GM19238 (cell line): ENCODE results near the gene SMG9.
"Not testable (repeated sequence)": the region's sequence is repeated elsewhere in the genome, so short reads cannot be mapped to it uniquely, and the experiment has no call there.

Experiments used
- DNase-seq: peaks from one replicate; pipeline ENCODE4 v3.0.0; 2011; ENCODE audit warnings: low spot score; ENCODE audit not compliant: insufficient read length

Gene SMG9

DNA sequence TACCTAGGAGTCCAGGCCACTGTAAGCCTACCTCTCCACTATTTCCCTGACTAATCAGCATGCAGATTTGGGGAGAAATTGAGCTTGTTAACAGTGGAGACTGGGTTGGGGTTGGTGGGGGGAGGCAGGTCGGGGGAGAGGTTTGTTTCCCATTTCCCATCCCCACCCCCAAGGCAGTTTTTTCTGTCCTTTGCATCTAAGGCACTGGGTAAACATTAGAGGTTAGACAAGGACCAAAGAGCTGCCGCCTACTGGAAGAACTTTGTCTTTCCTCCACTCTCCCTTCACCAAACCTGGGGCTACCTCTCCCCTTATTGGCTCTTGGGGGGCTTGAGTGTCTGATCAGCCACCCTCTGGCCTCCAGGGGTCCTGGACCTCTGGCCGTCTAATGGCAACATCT, 25.1 kb upstream of the SMG9 start:
- DNase-seq, result peak; percentile 40

GRCh38 chr19:43779147-43779819, 24.5 kb upstream of the SMG9 start:
- no peak for DNase-seq

- no peak for DNase-seq
Observed at GRCh38 chr19:43778651-43779050, 23.9 kb upstream of the SMG9 start.

DNA sequence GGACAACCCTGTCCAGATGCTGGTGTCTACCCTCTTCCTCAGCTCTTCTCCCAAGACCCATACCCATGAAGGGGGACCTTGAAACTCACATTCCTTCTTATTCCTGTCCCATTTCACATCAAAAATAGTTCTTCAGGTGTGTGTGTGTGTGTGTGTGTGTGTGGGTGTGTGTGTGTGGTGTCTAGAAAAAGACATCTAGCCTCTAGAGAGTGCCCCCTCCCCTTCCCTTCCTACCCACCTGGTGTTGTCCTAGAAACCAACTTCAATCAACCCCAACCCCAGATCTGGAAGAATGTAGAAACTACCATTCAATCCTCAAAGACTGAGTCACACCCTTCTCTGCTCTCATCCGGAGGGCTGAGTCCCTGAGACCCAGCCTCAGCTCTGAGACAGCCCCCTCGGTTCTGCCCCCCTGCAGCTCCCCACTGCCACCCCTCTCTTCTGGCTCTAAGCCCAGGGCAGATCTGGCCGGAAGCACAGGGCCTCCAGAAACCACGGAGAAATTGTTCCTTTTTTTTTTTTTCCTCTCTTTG, 22.5 kb upstream of the SMG9 start:
- no peak for DNase-seq

GRCh38 chr19:43776286-43776685, 21.5 kb upstream of the SMG9 start:
- no peak for DNase-seq

GRCh38 chr19:43775299-43775890, 20.6 kb upstream of the SMG9 start:
- DNase-seq, result no peak

DNA sequence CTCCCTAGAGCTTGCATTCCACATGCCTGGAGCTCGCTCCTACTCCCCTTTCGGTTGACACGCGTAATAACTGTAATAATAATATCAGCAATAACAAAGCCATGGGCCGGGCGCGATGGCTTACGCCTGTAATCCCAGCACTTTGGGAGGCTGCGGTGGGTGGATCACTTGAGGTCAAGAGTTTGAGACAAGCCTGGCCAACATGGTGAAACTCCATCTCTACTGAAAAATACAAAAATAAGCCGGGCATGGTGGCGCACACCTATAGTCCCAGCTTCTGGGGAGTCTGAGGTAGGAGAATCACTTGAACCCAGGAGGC, 20.1 kb upstream of the SMG9 start:
- DNase-seq, result not testable (repeated sequence)

- DNase-seq, result no peak
Observed at GRCh38 chr19:43774103-43774939, 19.6 kb upstream of the SMG9 start.

- DNase-seq, result no peak
Observed at GRCh38 chr19:43773725-43774102, 19.0 kb upstream of the SMG9 start.

DNA sequence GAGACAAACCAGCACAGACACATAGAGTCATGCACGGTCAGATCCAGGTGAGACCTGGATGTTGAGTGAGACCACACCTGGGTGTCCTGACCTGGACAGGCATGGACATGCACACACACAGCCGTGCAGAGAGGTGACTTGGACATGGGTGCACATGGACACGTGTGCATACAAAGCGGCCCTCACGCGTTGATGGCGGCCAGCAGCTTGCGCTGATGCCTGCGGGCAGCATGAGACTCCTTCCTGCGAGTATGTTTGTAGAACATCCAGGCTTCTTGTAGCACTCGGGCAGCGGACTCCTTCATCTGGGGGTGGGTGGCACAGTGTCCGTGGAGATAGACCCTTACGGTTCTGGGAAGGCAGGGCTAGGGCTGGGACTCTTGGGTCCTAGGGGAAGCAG, 14.5 kb upstream of the SMG9 start:
- no peak for DNase-seq

DNA sequence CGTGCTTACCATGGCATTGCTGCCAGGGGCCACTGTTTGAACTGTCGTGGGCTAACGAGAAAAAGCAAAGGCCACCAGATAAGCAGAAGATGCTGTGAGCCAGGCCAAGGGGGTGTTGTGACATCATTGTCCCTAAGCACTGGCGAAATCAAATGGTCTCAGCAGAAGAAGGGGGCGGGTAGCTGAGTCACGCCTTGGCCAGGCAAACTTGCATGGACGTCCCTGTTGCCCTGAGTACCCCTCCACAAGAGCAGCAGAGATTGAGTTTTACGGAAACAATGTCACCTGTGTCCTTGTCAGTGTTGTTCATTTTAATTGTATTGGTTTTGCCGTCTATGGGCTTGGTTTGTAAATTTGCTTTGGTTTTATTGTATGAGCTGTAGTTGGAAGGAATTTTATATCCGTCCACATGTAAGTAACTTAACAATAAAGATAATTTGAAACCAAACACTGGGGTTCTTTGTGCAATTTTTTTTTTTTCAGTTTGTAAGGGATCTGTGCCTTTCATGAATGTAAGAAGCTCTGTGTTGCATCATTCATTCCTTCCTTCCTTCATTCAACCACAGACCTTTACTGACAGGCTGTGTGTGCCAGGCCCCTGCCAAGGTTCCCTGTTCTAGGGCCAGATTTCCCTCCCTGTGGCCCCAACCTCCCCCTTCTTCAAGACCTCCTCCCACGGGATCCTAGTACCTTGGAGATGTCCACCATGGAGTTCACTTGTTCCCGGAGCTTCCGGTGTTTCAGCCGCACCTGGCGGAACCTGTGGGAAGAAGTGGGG, 13.7 kb upstream of the SMG9 start:
- DNase-seq, result no peak

DNA sequence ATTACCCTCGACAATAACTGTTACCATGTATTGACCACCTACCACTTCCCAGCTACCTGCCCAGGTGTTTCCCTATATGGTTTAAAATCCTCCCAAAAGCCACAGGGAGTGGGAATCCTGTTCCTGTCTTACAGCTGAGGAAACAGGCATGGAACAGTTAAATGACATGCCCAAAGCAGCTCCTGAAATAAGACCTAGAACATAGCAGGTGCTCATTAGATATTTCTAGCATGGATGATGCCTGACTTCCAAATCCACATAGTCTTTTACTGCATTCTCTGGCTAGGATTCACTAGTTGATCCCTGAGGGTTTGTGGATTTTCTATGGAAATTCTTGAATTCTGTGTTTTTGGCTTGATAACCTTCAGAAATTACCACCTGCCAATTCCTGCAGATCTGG, 13.1 kb upstream of the SMG9 start:
- no peak for DNase-seq

- DNase-seq, result no peak
Observed at GRCh38 chr19:43767316-43767715, 12.6 kb upstream of the SMG9 start.

GRCh38 chr19:43766755-43767043, 11.9 kb upstream of the SMG9 start:
- no peak for DNase-seq

- DNase-seq, result no peak
Observed at GRCh38 chr19:43765109-43765876, 10.5 kb upstream of the SMG9 start.

DNA sequence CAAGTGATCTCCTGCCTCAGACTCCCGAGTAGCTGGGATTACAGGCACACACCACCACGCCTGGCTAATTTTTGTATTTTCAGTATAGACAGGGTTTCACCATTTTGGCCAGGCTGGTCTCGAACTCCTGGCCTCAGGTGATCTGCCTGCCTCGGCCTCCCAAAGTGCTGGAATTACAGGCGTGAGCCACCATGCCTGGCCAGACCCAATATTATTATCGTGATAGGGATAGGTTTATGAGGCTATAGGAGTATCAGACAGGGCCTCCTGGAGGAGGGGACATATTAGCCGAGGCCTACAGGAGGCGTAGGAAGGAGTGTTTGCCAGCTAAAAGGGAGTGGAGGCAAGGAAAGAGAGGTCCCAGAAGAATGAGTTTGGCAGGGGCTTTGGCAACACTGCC, 9.9 kb upstream of the SMG9 start:
- DNase-seq, result not testable (repeated sequence)

DNA sequence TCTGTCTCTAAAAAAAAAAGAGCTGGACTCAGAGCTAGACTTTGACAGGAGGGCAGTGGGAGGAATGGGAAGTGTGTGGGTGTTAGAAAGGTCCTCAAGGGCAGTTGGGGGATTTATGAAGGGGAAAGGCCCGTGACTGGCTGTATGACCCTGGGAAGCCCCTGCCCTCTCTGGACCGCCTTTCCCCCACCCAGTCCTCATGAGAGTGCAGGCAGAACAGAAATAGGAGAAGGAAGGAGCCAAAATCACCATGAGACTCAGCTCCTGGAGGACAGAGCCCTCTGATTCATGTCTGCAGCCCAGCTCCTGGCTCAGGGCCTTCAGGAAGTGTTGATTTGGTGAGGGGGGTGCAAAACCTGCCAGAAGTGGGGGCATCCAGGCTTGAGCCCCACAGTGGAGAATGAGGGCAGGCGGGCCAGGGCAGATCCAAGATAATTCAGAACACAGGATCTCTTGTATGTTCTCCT, 8.7 kb upstream of the SMG9 start:
- DNase-seq, result no peak

DNA sequence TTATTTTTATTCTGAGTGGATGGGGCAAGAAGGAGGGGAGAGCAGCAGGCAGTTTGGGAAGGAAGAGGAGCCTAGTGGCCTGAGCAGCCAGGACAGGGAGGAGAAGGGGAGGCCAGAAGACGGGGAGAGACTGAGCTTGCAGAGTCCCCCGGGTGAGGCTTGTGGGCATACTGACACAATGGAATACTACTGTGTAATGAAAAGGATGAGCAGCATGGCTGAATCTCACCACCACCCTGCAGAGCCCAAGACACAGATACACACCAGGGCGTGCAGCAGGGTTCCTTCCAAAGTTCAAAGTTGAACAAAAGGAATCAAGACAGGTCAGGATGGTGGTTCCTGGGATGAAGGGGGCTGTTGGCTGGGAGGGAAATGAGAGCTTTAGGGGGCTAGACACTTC, 8.1 kb upstream of the SMG9 start:
- no peak for DNase-seq

DNA sequence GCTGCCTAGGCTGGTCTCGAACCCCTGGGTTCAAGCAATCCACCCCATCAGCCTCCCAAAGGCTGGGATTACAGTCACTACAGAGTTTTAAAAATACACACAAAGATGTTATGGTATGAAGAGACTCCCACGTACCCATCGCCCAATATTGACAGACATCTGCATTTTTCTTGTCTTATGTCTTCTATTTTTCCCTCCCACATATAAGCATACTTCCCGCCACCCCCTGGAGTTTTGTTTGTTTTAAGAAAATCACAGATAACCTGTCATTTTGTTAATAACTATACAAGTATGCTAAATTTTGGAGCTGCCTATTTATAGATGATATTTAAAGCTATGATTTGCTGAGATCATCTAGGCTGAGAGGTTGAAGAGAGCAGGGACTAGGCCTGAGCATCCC, 6.2 kb upstream of the SMG9 start:
- no peak for DNase-seq

DNA sequence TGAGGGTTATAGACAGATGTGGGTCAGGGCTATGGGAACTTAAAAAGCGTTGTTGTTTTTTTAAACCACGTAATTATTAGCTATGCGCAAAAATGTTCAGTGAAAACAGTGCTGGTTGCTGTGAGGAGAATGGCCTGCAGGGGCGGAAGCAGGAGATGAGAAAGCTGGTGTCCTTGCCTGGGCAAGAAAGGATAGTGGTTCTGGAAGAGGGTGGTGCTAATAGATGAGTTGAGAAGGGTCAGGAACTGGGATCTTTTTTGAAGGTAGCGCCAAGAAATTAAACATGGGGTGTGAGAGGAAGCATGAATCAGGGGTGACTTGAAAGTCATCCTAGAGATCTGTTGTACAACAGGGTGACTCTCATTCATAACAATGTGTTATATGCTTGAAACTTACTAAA, 4.8 kb upstream of the SMG9 start:
- DNase-seq, result no peak

DNA sequence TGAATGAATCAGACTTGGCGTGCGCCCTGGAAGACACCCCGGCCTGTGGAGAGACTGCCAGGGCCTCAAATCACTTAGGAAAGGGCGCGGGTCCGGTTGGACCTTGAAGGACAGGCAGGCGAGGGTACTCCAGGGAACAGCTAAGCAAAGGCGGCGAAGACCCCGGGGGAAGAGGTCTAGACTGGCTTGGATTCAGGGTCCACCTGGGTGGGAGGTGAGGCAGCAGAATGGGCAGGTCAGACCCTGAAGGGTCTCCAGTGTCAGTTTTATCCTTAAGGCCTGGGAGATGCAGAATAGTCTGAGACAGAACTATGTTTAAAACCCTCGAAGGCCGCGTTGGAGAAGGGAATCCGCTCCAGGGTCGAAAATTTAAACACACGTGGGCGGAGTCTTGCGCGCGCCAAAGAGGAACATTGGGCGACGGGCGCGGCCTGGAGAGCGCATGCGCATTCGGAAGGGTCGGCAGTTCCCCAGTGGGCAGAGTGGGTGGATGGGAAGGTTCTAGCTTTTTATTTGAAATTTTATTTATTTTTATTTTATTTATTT, 567 bp upstream of the SMG9 start:
- DNase-seq, result peak; percentile 39
